Measurements from ENCODE around the gene CCL5.

The CCL5 gene

DNA sequence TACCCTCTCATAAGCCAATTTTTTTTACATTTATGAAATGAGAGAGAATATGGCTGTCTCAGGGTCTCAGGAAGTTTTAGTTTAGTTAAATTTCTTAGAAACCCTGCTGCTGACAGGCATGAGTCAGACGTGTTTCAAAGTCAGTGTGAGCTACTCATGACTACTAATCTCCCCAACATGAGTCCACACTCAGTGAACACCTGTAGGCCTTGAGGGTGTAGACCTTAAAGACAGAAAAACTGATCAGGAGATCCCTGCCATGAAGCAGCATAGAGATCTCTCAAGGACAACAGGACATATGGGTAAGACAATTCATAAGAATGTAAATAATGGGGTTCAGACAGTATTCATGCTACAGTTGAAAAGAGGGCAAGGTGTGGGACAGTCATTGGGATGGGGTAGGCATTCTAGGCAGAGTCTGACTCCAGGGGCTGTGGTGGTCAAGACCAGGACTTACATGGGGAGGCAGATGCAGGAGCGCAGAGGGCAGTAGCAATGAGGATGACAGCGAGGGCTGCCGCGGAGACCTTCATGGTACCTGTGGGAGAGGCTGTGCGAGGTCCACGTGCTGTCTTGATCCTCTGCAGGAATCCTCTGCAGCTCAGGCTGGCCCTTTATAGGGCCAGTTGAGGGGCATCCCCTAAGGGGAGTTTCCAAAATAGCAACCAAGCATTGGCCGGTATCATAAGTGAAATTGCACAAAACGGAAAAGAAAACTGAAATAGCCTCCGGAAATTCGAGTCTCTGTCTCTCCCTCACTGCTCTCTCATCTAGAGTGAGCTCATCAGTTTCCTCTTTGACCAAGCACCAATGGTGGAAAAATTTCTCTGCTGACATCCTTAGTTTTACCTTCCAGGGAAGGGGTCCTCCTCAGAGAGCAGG is at the start of gene CCL5:
Gene CCL5, minus strand, starts transcription at position 588 of the 882 bp plus-strand sequence.
- no peak for DNase-seq

DNA sequence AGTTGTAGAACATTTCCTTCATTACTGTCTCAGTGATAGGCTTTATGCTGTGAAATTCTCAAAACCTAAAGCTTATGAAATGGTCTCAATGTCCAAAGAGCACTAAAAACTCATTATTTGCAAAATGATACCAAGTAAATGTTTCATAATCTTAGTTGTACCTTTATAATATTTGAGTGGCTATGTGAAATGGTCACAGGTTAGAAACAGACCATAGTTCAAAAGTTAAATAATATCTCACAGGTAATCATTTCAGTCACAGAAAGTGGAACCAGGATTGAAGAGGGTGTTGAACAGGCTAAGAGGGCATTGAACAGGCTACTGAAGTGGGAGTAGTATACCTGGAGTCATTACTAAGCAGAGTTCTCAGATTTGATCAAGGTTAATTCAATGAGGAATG is 47.6 kb upstream of the CCL5 start:
- no peak for DNase-seq

DNA sequence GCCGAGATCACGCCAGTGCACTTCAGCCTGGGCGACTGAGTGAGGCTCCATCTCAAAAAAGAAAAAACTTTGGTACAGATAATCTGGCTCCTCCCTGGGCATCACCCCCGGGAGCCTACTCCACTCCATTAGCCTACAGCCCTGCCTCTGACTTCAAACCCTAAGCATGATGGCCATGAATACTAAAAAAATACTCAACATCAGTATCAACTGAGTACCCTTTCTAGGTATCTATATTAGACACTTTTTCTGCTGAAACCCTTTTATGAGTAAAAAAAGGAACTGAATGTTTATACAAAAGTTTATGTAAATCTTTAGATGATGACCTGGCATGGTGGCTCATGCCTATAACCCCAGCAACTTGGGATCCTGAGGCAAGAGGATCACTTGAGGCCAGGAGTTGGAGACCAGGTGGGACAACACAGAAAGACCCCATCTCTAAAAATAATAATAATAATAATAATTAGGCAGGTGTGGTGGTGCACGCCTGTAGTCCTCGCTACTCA is 43.5 kb upstream of the CCL5 start:
- DNase-seq, result no peak

DNA sequence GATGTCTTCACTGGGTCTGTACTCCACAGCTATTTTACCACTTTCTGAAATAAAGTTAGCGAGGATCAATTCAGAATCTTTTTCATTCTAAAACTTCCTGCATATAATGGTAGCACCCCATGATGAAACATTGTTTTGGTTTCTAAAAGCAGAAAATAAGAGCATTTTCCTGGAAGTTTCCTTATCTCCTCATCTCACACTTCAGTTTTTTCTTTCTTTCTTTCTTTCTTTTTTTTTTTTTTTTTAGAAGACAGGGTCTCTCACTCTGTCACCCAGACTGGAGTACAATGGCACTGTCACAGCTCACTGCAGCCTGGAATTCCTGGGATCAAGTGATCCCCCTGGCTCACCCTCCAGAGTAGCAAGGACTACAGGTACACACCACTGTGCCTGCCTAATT is 40.1 kb upstream of the CCL5 start:
- no peak for DNase-seq

DNA sequence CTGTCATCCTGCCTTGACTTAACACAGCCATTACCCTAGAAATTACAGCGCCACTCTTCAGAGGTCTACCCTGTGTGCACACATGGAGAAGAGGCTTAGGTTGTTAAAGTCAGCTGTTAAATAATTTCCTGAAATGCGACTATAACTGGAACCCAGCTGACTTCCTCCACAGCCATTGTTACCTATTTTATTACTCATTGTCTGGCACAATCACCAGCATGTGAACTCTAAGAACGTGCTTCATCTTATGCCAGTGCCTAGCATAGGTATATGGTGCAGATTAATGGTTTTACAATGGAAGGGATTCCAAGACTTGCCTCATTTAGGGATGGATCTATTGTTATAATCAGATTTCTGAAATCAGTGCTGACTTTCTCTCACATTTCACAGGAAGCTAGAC is 38.5 kb upstream of the CCL5 start:
- no peak for DNase-seq

DNA sequence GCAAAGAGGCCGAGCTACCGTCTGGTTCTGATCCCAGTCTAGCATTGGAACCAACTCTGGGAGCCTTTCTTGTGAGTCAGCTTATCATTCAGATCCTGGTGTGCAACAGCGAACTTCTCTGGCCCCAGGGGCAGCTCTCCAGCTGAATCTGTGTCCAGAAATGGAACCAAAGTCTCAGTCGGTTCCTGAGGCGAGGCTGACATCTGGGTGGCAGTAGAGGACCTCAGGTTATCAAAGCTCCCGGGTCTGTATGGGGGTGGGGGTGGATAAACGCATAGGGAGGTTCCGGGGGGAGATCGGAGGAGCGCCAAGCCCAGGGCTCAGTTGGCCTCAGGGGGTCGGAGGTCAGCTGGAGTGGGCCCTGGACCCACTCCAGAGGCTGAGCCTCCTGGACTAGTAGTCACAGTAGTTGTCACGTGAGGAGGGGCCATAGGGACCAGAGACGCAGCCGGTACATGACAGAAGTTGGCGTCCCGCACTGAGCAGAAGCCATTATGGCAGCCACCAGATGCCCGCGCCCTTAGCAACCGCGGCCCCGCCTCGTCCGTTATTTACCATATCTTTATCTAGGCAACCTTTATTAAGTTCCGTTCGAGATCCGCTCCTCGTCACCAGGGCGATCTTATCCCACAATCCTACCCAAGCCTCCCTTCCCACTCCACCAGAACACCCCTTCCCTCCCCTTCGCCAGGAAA is 37.5 kb upstream of the CCL5 start:
- DNase-seq, result no peak

DNA sequence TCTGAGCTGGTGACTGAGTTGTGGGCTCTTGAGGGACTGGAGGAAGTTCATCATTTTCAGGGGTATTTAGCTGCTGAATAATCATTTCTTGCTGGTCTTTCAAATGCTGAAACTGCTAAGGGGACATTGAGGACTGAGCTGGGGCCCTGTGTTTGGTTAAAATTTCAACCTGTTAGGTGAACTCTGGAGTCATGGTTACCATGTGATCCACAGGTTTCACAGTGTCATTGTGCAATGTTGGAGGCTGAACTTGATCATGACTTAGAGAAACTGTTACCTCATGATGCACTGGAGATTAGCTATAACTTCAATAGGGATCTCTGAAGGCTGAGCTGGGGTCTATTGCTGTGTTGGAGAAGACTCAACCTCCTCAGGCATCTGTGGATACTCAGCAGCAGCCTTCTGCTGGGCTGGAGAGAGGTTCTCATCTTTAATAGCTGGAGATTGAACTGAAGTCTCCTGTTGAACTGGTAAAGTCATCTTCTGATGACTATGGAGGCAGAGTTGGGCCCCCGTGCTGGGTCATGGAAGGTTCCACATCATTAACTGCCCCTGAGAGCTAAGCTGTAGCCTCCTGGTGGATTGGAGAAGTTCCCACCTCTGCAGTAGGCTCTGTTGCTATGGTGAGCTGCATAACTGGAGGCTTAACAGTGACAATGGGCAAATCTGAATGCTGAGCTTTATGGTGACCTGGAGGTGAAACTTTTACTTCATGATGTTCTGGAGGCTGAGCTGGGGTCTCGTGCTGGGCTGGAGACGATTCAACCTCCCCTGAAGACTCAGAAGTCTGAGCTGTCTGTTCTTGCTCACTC is 35.2 kb upstream of the CCL5 start:
- DNase-seq, result no peak

DNA sequence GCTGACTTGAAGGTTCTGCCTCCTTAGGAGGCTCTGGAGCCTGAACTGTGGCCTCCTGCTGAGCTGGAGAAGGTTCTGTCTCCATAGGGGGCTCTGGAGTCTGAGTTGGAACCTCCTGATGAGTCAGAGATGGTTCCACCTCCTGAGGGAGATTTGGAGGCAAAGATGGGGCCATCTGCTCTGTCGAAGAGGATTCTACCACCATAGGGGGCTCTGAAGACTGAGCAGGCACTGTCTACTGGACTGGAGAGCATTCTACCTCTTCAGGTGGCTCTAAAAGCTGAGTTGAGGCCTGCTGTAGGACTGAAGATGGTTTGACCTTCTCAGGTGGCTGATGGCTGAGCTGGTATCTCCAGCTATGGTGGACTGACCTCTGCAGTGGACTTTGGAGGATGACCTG is 34.2 kb upstream of the CCL5 start:
- DNase-seq, result no peak

DNA sequence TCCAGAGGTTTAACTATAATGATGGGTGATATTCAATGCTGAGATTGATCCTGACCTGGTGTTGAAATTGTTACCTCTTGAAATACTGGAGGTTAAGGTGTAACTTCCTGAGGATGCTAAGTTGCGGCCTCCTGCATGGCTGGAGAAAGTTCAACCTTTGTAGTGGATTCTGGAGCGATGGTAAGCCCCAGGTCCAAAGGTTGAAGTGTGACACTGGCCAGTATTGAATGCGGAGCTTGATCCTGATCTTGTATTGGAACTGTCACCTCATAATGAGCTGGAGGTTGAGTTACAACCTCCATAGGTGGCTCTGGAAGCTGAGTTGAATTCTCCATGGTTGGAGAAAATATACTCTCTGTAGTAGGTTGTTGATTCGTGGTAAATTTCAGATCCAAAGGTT is 33.4 kb upstream of the CCL5 start:
- no peak for DNase-seq

DNA sequence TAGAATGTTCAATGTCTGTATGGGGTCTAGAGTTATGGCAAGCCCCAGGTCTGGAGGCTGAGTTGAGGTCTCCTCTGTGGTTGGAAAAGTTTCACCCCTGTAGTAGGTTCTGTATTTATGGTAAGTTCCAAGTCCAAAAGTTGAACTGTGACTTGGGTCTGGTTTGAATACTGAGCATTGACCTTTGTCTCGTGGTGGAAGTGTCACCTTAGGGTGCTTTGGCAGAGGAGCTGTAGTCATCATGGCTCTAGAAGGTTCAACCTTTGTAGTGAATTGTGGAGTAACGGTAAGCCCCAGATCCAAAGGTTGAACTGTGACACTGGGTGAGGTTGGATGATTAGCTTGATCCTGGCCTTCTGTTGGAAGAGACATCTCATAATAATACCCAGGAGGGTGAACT is 32.8 kb upstream of the CCL5 start:
- DNase-seq, result no peak

DNA sequence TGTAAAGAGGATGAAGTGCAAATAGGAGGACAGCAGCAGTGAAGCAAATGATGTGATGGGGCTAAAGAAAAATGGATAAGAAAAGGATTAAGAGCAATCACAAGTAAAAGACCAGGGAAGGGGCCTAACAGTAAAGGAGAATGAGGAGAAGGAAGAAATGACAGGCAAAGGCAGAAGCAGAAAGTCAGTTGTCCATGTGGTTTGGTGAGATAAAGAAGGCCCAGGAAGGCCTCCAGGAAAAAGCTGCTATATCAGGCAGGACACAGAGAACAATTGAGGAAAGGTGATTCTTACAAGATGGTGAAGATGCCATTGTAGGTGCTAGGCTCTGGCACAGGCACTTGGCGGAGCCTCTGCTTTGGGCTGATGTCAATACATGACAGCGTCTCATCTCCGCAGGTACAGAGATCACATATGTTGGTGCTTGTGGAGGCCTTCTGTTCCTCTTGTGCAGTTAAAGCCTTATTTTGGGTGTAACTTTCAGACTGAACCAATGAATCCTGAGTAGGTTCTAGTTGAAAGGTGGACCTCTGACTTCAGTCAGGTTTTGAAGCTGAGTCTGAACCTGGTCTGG is 32.3 kb upstream of the CCL5 start:
- no peak for DNase-seq

DNA sequence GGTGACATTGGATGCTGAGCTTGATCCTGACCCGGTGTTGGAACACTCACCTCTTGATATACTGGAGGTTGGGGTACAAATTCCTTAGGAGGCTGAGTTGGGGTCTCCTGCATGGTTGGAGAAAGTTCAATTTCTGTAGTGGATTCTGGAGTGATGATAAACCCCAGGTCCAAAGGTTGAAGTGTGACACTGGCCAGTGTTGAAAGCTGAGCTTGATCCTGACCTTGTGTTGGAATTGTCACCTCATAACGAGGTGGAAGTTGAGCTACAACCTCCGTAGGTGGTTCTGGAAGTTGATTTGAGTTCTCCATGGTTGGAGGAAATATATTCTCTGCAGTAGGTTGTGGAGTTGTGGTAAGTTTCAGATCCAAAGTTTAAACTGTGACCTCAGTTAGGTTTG is 29.2 kb upstream of the CCL5 start:
- DNase-seq, result no peak

DNA sequence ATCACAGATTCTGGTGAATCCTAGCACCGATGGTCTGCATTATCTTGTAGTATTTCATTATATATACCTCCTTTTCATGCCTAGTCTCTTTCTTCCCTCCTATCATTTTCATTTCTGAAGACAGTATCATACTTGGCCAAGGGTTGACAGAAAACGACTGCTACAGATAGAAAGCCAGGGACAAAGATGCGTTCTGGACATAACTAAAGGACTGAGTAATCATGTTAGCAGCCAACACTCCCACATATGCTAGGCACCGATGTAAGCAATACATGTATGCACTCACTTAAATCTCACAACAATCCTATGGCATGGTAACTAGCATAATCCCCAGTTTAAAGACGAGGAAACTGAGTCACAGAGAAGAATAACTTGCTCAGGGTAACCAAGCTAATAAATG is 27.5 kb upstream of the CCL5 start:
- DNase-seq, result no peak

DNA sequence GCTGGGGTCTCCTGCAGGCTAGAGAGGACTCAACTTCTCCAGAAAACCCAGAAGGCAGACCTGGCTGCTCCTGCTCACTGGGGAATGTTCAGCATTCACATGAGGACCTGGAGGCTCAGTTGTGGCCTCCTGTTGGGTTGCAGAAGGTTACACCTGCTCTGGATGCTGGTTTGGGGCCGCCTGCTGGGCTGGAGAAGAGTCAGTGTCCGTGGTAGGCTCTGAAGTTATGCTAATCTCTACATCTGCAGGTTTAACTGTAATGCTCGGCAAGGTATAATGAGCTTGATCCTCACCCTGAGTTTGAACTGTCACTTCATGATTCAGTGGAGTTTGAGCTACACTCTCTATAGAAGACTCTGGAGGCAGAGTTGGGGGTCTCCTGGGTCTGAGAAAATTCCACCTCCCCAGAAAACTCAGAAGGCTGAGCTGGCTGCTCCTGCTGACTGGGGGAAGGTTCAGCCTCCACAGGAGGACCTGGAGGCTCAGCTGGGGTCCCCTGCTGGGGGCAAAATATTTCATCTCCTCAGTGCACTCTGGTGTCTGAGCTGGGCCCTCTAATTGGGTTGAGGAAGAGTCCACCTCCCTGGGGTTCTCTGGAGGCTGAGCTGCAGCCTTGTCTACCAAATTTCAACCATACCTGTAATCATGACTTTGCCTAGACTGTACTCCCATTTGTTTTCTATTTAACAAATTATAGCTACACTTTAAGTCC is 26.9 kb upstream of the CCL5 start:
- no peak for DNase-seq

DNA sequence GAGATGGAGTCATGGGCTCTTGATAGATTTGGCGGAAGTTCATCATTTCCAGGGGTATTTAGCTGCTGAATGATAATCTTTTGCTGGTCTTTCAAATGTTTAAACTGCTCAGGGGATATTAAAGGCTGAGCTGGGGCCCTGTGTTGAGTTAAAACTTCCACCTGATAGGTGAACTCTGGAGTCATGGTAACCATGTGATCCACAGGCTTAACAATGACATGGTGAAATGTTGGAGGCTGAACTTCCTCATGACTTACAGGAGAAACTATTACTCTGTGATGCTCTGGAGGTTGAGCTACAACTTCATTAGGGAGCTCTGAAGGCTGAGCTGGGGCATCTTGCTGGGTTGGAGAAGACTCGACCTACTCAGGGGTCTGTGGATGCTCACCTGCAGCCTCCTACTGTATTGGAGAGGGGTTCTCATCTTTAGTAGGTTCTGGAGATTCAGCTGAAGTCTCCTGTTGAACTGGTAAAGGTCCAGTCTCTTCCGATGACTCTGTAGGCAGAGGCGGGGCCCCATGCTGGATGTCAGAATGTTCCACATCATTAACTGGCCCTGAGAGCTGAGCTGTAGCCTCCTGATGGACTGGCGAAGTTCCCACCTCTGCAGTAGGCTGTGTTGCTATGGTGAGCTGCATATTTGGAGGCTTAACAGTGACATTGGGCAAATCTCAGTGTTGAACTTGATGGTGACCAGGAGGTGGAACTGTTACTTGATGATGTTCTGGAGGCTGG is 26.2 kb upstream of the CCL5 start:
- no peak for DNase-seq

DNA sequence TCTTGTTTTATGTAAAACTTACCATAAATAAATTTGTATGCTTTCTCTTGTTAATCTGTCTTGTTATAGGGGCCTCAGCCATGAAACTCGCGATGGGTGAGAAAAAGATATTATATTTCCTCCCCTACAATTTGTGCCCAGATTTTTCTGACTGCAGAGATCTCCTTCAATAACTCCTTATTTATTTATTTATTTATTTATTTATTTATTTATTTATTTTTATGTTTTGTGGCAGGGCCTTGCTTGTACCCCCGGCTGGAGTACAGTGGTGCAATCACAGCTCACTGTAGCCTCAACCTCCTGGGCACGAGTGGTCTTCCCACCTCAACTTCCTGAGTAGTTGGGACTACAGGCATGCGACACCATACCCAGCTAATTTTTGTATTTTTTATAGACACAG is 23.3 kb upstream of the CCL5 start:
- no peak for DNase-seq

DNA sequence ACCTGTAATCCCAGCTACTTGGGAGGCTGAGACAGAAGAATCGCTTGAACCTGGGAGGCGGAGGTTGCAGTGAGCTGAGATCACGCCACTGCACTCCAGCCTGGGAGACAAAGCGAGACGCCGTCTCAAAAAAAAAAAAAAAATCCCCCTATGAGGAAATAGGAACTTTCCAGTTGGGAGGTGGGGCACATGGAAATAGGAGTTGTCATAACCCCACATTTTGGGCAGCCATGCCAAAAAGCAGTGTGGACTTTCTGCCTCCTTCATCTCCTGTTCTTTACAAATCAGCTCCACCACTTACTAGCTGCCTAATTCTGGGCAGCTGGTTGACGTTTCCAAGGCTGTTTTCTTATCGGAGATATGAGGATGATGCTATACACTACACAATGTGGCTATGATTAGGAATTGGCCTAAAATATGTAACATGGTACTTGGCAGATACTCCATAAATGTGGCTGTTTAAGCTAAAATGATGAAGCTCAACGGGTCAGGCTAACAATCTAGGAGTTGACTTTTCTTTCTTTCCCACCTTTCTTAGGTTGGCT is 21.5 kb upstream of the CCL5 start:
- DNase-seq, result no peak

DNA sequence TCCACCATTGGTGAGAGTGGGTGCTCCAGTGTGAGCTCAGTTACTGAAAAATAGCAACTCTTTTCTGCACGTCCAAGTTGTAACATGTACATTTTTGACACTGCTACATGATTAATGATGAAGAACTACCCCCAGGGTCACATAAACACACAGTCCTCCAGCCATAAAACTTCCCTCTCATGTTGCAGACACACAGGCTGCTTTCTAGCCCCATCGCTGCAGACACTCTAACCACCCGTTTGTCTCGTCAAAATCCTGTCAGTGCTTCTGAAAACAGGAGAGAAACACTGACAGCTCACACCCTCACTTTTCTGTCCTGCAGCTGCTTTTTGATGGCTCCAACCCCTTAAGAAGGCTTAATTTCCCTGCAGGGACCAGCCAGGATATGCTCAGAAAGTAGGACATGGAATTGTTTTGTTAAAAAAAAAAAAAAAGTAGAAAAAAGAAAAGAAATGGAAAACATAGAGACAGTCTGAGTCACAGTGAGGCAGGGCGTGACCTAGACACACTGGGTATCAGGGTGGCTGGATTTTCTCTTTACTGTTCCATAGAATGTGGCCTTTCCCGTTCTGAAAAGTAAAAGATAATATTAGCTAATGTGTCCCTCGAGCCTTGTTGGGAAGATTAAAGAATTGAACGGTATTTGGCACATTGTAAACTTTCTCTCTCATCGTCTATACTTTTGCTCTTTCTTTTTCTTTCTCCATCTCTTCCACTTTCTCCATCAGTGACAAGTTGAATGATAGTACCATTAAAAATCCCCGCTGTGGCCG is 20.7 kb upstream of the CCL5 start:
- DNase-seq, result no peak

DNA sequence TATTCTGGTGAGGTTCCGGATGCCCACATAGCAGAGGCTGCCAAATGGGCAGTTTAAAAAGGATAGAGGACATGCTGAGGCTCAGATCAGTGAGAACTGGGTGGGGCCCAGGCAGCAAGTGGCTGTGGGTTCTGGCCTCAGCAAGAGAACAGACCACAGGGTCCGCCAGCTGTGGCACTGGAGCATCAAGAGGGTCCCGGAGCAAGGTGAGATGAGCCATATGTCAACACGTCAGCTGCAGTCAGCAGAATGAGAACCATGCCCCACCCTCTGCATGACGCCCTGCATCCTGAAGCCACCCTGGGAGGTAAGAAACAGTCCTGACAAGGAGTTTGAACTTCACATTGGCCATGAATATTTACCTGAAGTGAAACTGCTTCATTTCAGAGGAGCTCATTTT is 20.1 kb upstream of the CCL5 start:
- no peak for DNase-seq

DNA sequence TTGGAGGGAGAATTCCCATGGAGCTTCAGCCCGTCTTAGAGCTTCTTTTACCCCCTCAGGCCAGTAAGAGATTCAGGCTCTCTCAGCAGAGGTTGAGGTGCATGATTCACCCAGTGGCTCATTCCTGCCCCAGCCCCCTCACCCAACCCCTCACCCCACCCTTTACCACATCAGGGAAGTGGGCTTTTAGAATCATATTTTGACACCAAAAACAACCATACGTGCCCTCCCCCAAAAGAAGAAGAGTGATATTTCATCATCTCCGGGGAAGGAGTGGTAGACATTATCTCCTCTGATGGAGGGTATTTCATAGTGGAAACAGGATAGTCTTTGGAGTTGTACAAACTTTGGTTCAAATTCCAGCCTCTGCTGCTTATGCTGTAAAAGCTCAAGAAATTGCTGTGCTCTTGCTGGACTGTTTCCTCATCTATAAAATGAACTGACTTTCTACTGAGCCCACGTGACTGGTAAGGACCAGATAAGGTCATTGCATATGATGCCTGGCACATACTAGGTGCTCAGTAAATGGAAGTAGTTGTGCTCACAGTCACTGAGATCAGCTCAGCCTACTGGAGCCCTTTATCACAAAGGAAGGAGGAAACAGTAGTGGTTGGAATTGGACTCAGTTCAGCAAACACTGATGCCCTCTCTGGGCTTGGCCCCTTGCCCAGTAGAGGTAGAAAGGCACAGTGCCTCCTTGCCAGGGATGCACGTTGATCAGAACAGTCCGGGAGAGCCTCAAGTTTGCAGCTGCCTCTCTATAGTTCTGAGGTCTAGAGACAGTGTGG is 18.3 kb upstream of the CCL5 start:
- DNase-seq, result no peak

All from NCI-H510A (cell line).